Endodermal cell (in vitro differentiated cells): ENCODE data around the gene SEMA4B. TPM values are rescaled to one million over a fixed set of nuclear protein-coding genes. Genes with fewer than 3 reads are reported as not detected.

Experiments
- DNase-seq: peaks from one replicate; pipeline ENCODE4 v3.0.0-alpha.2; 2017
- H3K27ac ChIP-seq: 2 replicates; pipeline ENCODE4 v1.5.1; 2013; ENCODE audit warnings: mild to moderate bottlenecking, low read depth, low read length, moderate library complexity
- H3K27me3 ChIP-seq: 2 replicates; pipeline ENCODE4 v1.6.1; 2013; ENCODE audit warnings: mild to moderate bottlenecking, low read length, moderate library complexity; ENCODE audit not compliant: insufficient read depth, control insufficient read depth, poor library complexity, severe bottlenecking
- H3K36me3 ChIP-seq: 2 replicates; pipeline ENCODE4 v1.7.0; 2013; ENCODE audit warnings: mild to moderate bottlenecking, low read length, moderate library complexity; ENCODE audit not compliant: control insufficient read depth, insufficient read depth
- H3K4me1 ChIP-seq: one replicate; pipeline ENCODE4 v1.7.0; 2013; ENCODE audit warnings: low read length; ENCODE audit not compliant: control insufficient read depth, insufficient read depth
- H3K4me3 ChIP-seq: 2 replicates; pipeline ENCODE4 v1.5.1; 2013; ENCODE audit warnings: mild to moderate bottlenecking, low read length, moderate library complexity
- H3K9ac ChIP-seq: 2 replicates; pipeline ENCODE4 v1.6.1; 2013; ENCODE audit warnings: mild to moderate bottlenecking, low read length, moderate library complexity; ENCODE audit not compliant: poor library complexity, severe bottlenecking; ENCODE audit errors: extremely low read depth
- H3K9me3 ChIP-seq: 2 replicates; pipeline ENCODE4 v1.6.1; 2013; ENCODE audit warnings: mild to moderate bottlenecking, low read length, moderate library complexity; ENCODE audit not compliant: control insufficient read depth
- H3K27ac Mint-ChIP-seq: 2 replicates; pipeline ENCODE4 v1.8.0; 2020; ENCODE audit warnings: mixed read lengths
- H3K27me3 Mint-ChIP-seq: 2 replicates; pipeline ENCODE4 v1.8.0; 2021; ENCODE audit warnings: mild to moderate bottlenecking, mixed read lengths; ENCODE audit not compliant: insufficient read depth
- H3K36me3 Mint-ChIP-seq: 2 replicates; pipeline ENCODE4 v1.8.0; 2020; ENCODE audit warnings: low read depth, mixed read lengths
- H3K4me1 Mint-ChIP-seq: 2 replicates; pipeline ENCODE4 v1.8.0; 2020; ENCODE audit warnings: mixed read lengths
- H3K4me3 Mint-ChIP-seq: 2 replicates; pipeline ENCODE4 v1.8.0; 2020; ENCODE audit warnings: mild to moderate bottlenecking, moderate library complexity, mixed read lengths
- H3K9me3 Mint-ChIP-seq: 2 replicates; pipeline ENCODE4 v1.8.0; 2020; ENCODE audit warnings: mild to moderate bottlenecking, mixed read lengths
- CTCF ChIP-seq: fragments of 200-600 bp; sonication (generic); conservative IDR thresholded peaks from 2 replicates; pipeline ENCODE4 v1.5.0; 2021; ENCODE audit warnings: antibody characterized with exemption, mild to moderate bottlenecking
- WGBS, 2 experiments: methylation state at CpG; one replicate each; pipeline versions ENCODE4 v1.1.5 to v1.1.7; 2013; ENCODE audit warnings: missing lambda C conversion rate in 2 of 2, mixed read lengths in 1 of 2; ENCODE audit not compliant: insufficient coverage in 1 of 2, insufficient read length in 1 of 2; 5-methylcytosine and 5-hydroxymethylcytosine counted together
- total RNA-seq, 2 donors: library from RNA; stranded (reverse); fragmentation: NEBNext Ultra II Directional in 1 of 2; extraction: Animal tissue kit (Norgen Biotek cat#: 25700) in 1 of 2; gene quantifications; 2 replicates in 1 of 2; 3 replicates in 1 of 2; pipeline ENCODE4 v1.2.1, GENCODE V29; 2021

SEMA4B gene
- total RNA-seq, 2 donors from 2014 or later = 25.1 to 33.1 TPM

- Histone ChIP-seq H3K27me3 (peaks cover 6% of the 10 kb centered on the region), H3K9ac (no peak overlapping the region), H3K27ac (no peak overlapping the region), H3K9me3 (no peaks in the 10 kb centered on the region), H3K4me1 (no peaks in the 10 kb centered on the region), H3K4me3 (no peak overlapping the region), H3K36me3 (no peaks in the 10 kb centered on the region)
- DNase-seq = no peak
- H3K9me3 Mint-ChIP-seq = no peaks in the 10 kb centered on the region
- WGBS, 2 experiments = 87 to 89% methylated on average over 3 to 5 of the region's 5 CpGs
- H3K4me1 Mint-ChIP-seq = peaks cover 9% of the 10 kb centered on the region
- H3K4me3 Mint-ChIP-seq = no peak overlapping the region
- TF ChIP-seq CTCF = no peak
- peaks cover 6% of the 10 kb centered on the region for H3K36me3 Mint-ChIP-seq
- no peaks in the 10 kb centered on the region for H3K27me3 Mint-ChIP-seq
- no peak overlapping the region for H3K27ac Mint-ChIP-seq
Observed at GRCh38 chr15:90205886-90206285, 4.8 kb downstream of the SEMA4B start.

GRCh38 chr15:90207252-90207651, 6.1 kb downstream of the SEMA4B start:
- WGBS, 2 experiments = 94 to 100% methylated on average over 4 to 6 of the region's 6 CpGs

GRCh38 chr15:90208356-90208755, 7.2 kb downstream of the SEMA4B start:
- 90 to 95% methylated on average over 4 to 6 of the region's 6 CpGs for WGBS, 2 experiments
- no peaks in the 10 kb centered on the region for H3K27me3 Mint-ChIP-seq
- peaks cover 6% of the 10 kb centered on the region for H3K36me3 Mint-ChIP-seq
- Histone ChIP-seq H3K27me3 (no peaks in the 10 kb centered on the region), H3K36me3 (no peaks in the 10 kb centered on the region), H3K4me1 (peaks cover 3% of the 10 kb centered on the region), H3K27ac (no peak overlapping the region), H3K9me3 (no peaks in the 10 kb centered on the region), H3K9ac (no peak overlapping the region), H3K4me3 (no peak overlapping the region)
- TF ChIP-seq CTCF = no peak
- H3K9me3 Mint-ChIP-seq = no peaks in the 10 kb centered on the region
- no peak overlapping the region for H3K4me3 Mint-ChIP-seq
- DNase-seq = no peak
- no peak overlapping the region for H3K27ac Mint-ChIP-seq
- H3K4me1 Mint-ChIP-seq = peaks cover 6% of the 10 kb centered on the region

More at GRCh38 chr15:90207252-90207651, 6.1 kb downstream of the SEMA4B start:
- Histone ChIP-seq H3K4me3 (no peak overlapping the region), H3K27ac (no peak overlapping the region), H3K36me3 (no peaks in the 10 kb centered on the region), H3K4me1 (no peaks in the 10 kb centered on the region), H3K9ac (no peak overlapping the region), H3K9me3 (no peaks in the 10 kb centered on the region), H3K27me3 (peaks cover 6% of the 10 kb centered on the region)
- H3K27ac Mint-ChIP-seq = no peak overlapping the region
- TF ChIP-seq CTCF = no peak
- no peak overlapping the region for H3K4me3 Mint-ChIP-seq
- H3K27me3 Mint-ChIP-seq = no peaks in the 10 kb centered on the region
- peaks cover 9% of the 10 kb centered on the region for H3K4me1 Mint-ChIP-seq
- H3K36me3 Mint-ChIP-seq = peaks cover 6% of the 10 kb centered on the region
- H3K9me3 Mint-ChIP-seq = no peaks in the 10 kb centered on the region
- DNase-seq = no peak
